HUES64 (cell line): ENCODE data around the gene JADE1. TPM values are rescaled to one million over a fixed set of nuclear protein-coding genes. Genes with fewer than 3 reads are reported as not detected.
A peak's percentile ranks its signal among the peaks of the same experiment; 100 is the strongest.

Source experiments
- H3K27ac ChIP-seq: 2 replicates; pipeline ENCODE4 v1.7.0; 2013; ENCODE audit warnings: low read depth, low read length, inconsistent platforms
- H3K27me3 ChIP-seq: 2 replicates; pipeline ENCODE4 v1.6.1; 2013; ENCODE audit warnings: mild to moderate bottlenecking, low read length; ENCODE audit not compliant: insufficient read depth
- H3K36me3 ChIP-seq: 2 replicates; pipeline ENCODE4 v1.6.1; 2013; ENCODE audit warnings: mild to moderate bottlenecking, low read length; ENCODE audit not compliant: insufficient read depth
- H3K4me1 ChIP-seq: 2 replicates; pipeline ENCODE4 v1.6.1; 2013; ENCODE audit warnings: mild to moderate bottlenecking, low read length, moderate library complexity; ENCODE audit not compliant: insufficient read depth
- H3K4me3 ChIP-seq: 2 replicates; pipeline ENCODE4 v1.5.1; 2013; ENCODE audit warnings: mild to moderate bottlenecking, low read length, moderate library complexity
- H3K9ac ChIP-seq: 2 replicates; pipeline ENCODE4 v1.6.1; 2013; ENCODE audit warnings: mild to moderate bottlenecking, low read depth, low read length
- H3K9me3 ChIP-seq: 2 replicates; pipeline ENCODE4 v1.6.1; 2013; ENCODE audit warnings: low read depth, low read length; ENCODE audit not compliant: insufficient read depth
- WGBS: fragments of 150-250, 120-280 bp; methylation state at CpG from one replicate; pipeline ENCODE4 v1.1.7; 2013; ENCODE audit warnings: missing lambda C conversion rate; 5-methylcytosine and 5-hydroxymethylcytosine counted together
- polyA plus RNA-seq, 2 experiments: library from polyadenylated mRNA; stranded (reverse); fragments of 50-300 nt; gene quantifications; one replicate each; pipeline ENCODE4 v1.2.3, GENCODE V29; 2013

Gene JADE1
- 53.4 TPM for polyA plus RNA-seq (2013, experiment 1 of 2)
- polyA plus RNA-seq (2013, experiment 2 of 2), result 47.4 TPM

- H3K36me3 ChIP-seq, result no peaks in the 10 kb centered on the region
- peak within 1 kb of the TSS; percentile 94 for H3K4me3 ChIP-seq
- H3K27me3 ChIP-seq, result no peaks in the 10 kb centered on the region
- peaks cover 22% of the 10 kb centered on the region for H3K4me1 ChIP-seq
- WGBS, result under 1% methylated on average over 91 of the region's 91 CpGs
- H3K27ac ChIP-seq, result peak within 1 kb of the TSS; percentile 100
- no peaks in the 10 kb centered on the region for H3K9me3 ChIP-seq
- H3K9ac ChIP-seq, result peak within 1 kb of the TSS; percentile 93
Observed at GRCh38 chr4:128809477-128810330, at the start of gene JADE1. Gene JADE1, plus strand, starts transcription at chr4:128809700. Its CDS starts 22,059 bp downstream, at chr4:128831759.

DNA sequence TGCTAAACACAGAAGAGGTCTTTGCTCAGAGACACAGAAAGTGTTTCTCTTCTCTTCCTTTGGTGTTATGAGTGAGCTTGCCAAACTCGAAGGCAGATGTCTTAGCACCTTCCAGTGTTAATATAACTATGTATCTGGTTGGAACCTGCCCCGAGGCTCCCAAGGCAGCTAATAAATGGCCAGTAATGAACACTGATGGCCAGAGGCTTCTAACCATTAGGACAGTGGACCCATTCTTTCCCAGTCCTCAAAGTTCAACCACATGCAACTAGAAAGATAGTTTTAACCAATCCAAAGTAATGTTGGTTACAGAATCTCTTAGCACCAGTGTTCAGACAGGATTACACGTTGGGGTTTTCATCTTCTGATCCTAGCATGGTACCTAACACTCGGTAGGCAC is 42.7 kb upstream of the JADE1 start:
- H3K4me3 ChIP-seq, result no peak overlapping the region

GRCh38 chr4:128768373-128768996 is 41.0 kb upstream of the JADE1 start:
- no peak overlapping the region for H3K4me3 ChIP-seq
- H3K9me3 ChIP-seq, result no peaks in the 10 kb centered on the region
- no peaks in the 10 kb centered on the region for H3K27me3 ChIP-seq
- no peak overlapping the region for H3K27ac ChIP-seq
- no peak overlapping the region for H3K9ac ChIP-seq
- H3K4me1 ChIP-seq, result no peaks in the 10 kb centered on the region
- WGBS, result 91% methylated on average over 7 of the region's 7 CpGs
- H3K36me3 ChIP-seq, result no peaks in the 10 kb centered on the region

More for the DNA sequence above, 42.7 kb upstream of the JADE1 start:
- Histone ChIP-seq H3K9ac (no peak overlapping the region), H3K36me3 (no peaks in the 10 kb centered on the region), H3K27me3 (no peaks in the 10 kb centered on the region), H3K9me3 (no peaks in the 10 kb centered on the region), H3K4me1 (no peaks in the 10 kb centered on the region), H3K27ac (no peak overlapping the region)
- 87% methylated on average over 3 of the region's 4 CpGs for WGBS

DNA sequence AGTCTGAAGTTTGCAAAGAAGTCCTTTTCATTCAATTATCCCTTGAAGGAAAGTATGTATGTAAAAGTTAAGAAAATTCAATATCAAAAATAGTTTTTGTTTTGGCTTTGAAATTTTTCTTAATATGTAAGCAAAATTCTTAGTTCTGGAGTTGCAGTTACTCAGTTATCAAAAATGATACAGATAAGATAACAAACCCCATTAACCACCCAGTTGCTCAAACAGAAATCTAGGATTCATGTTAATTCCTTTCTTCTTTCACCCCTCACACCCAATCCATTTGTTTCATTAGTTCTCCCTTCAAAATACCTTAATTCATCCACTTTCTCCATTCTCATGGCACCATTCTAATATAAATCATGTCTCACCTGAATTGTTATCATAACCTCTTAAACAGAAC is 40.5 kb upstream of the JADE1 start:
- Histone ChIP-seq H3K27ac (no peak overlapping the region), H3K4me3 (no peak overlapping the region), H3K4me1 (no peaks in the 10 kb centered on the region), H3K9ac (no peak overlapping the region), H3K9me3 (no peaks in the 10 kb centered on the region), H3K36me3 (no peaks in the 10 kb centered on the region), H3K27me3 (no peaks in the 10 kb centered on the region)

GRCh38 chr4:128770807-128771206 is 38.7 kb upstream of the JADE1 start:
- Histone ChIP-seq H3K36me3 (no peaks in the 10 kb centered on the region), H3K9ac (no peak overlapping the region), H3K27me3 (no peaks in the 10 kb centered on the region), H3K4me3 (no peak overlapping the region), H3K27ac (no peak overlapping the region), H3K9me3 (no peaks in the 10 kb centered on the region), H3K4me1 (no peaks in the 10 kb centered on the region)
- 96% methylated on average over 3 of the region's 3 CpGs for WGBS

GRCh38 chr4:128775477-128775876 is 34.0 kb upstream of the JADE1 start:
- H3K4me1 ChIP-seq, result no peaks in the 10 kb centered on the region
- H3K27ac ChIP-seq, result no peak overlapping the region
- WGBS, result 91% methylated on average over 2 of the region's 2 CpGs

DNA sequence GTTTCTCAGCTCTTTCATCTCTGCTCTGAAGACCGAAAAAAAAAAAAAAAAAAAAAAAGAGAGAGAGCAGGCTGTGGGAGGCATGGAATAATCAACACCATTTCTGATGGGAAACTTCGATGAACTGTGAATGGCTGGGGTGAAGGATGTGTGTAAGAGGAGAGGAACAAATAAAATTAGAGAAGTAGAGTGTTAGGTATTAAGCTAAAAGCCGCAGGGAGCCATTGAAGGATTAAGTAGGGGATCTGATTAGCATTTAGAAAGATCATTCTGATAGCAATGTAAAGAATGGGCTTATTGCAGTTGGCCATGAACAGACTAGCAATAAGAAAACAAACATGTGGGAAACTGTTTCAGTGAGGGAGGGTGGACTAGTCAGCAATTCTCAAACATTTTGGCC is 33.6 kb upstream of the JADE1 start:
- WGBS, result 77% methylated on average over 3 of the region's 3 CpGs
- H3K4me3 ChIP-seq, result no peak overlapping the region
- H3K4me1 ChIP-seq, result no peaks in the 10 kb centered on the region
- no peak overlapping the region for H3K27ac ChIP-seq
- no peaks in the 10 kb centered on the region for H3K9me3 ChIP-seq
- H3K36me3 ChIP-seq, result no peaks in the 10 kb centered on the region
- H3K27me3 ChIP-seq, result no peaks in the 10 kb centered on the region
- no peak overlapping the region for H3K9ac ChIP-seq

More at GRCh38 chr4:128775477-128775876, 34.0 kb upstream of the JADE1 start:
- Histone ChIP-seq H3K9ac (no peak overlapping the region), H3K4me3 (no peak overlapping the region), H3K9me3 (no peaks in the 10 kb centered on the region), H3K27me3 (no peaks in the 10 kb centered on the region), H3K36me3 (no peaks in the 10 kb centered on the region)

GRCh38 chr4:128776794-128777216 is 32.7 kb upstream of the JADE1 start:
- WGBS, result 83% methylated on average over 3 of the region's 3 CpGs
- Histone ChIP-seq H3K9ac (no peak overlapping the region), H3K36me3 (no peaks in the 10 kb centered on the region)

GRCh38 chr4:128780688-128781087 is 28.8 kb upstream of the JADE1 start:
- Histone ChIP-seq H3K9me3 (no peaks in the 10 kb centered on the region), H3K9ac (no peak overlapping the region), H3K27me3 (no peaks in the 10 kb centered on the region), H3K4me1 (peaks cover 4% of the 10 kb centered on the region; the same call in 1 of the 2 replicates), H3K36me3 (no peaks in the 10 kb centered on the region), H3K4me3 (no peak overlapping the region), H3K27ac (no peak overlapping the region)
- 80% methylated on average over 1 of the region's 1 CpG for WGBS

More at GRCh38 chr4:128776794-128777216, 32.7 kb upstream of the JADE1 start:
- H3K4me3 ChIP-seq, result no peak overlapping the region
- H3K27ac ChIP-seq, result no peak overlapping the region
- no peaks in the 10 kb centered on the region for H3K4me1 ChIP-seq
- no peaks in the 10 kb centered on the region for H3K9me3 ChIP-seq
- no peaks in the 10 kb centered on the region for H3K27me3 ChIP-seq

- Histone ChIP-seq H3K36me3 (no peaks in the 10 kb centered on the region), H3K4me3 (no peak overlapping the region), H3K27me3 (no peaks in the 10 kb centered on the region), H3K9me3 (no peaks in the 10 kb centered on the region), H3K27ac (no peak overlapping the region), H3K4me1 (peaks cover 4% of the 10 kb centered on the region; the same call in 1 of the 2 replicates), H3K9ac (no peak overlapping the region)
- 75% methylated on average over 3 of the region's 3 CpGs for WGBS
Observed at GRCh38 chr4:128782076-128782715, 27.3 kb upstream of the JADE1 start.
